Kidney (tissue), 14 donors: Measurements from ENCODE around the gene RP2. TPM values are rescaled to one million over a fixed set of nuclear protein-coding genes. Genes with fewer than 3 reads are reported as not detected.
A peak's percentile ranks its signal among the peaks of the same experiment; 100 is the strongest.

Experiments used
- DNase-seq, 5 donors: peaks; one replicate each; pipeline ENCODE4 v3.0.0-alpha.2; 2013 to 2020
- FAIRE-seq: peaks from 2 replicates; lab custom pipeline; 2012; peaks lifted over from hg19 to GRCh38; lab: Jason Lieb, UNC
- H3K27ac ChIP-seq, 2 donors: one replicate each; pipeline ENCODE4 v1.7.0; 2013; ENCODE audit warnings: low read depth in 2 of 2, low read length in 2 of 2, inconsistent platforms in 1 of 2
- H3K27me3 ChIP-seq: one replicate; pipeline ENCODE4 v1.7.1; 2013; ENCODE audit warnings: low read length, inconsistent platforms; ENCODE audit not compliant: control insufficient read depth, insufficient read depth
- H3K36me3 ChIP-seq, 3 donors: one replicate each; pipeline versions ENCODE4 v1.7.0 to v1.7.1; 2013; ENCODE audit warnings: low read length in 3 of 3, control low read depth in 1 of 3, inconsistent platforms in 1 of 3; ENCODE audit not compliant: insufficient read depth in 3 of 3, control insufficient read depth in 2 of 3
- H3K4me1 ChIP-seq, 3 donors: one replicate each; pipeline versions ENCODE4 v1.7.0 to v1.7.1; 2013; ENCODE audit warnings: low read length in 3 of 3, inconsistent platforms in 1 of 3, low read depth in 1 of 3; ENCODE audit not compliant: control insufficient read depth in 2 of 3, insufficient read depth in 2 of 3
- H3K4me3 ChIP-seq, 3 donors: one replicate each; pipeline versions ENCODE4 v1.7.0 to v1.8.1; 2013; ENCODE audit warnings: low read length in 3 of 3, control low read depth in 1 of 3, inconsistent platforms in 1 of 3
- H3K9ac ChIP-seq, 3 donors: one replicate each; pipeline versions ENCODE4 v1.7.0 to v1.7.1; 2013; ENCODE audit warnings: low read length in 3 of 3, control low read depth in 1 of 3, inconsistent platforms in 1 of 3
- H3K9me3 ChIP-seq, 3 donors: one replicate each; pipeline versions ENCODE4 v1.7.0 to v1.7.1; 2013; ENCODE audit warnings: low read length in 3 of 3, control low read depth in 1 of 3, inconsistent platforms in 1 of 3; ENCODE audit not compliant: control insufficient read depth in 2 of 3, insufficient read depth in 1 of 3
- CTCF ChIP-seq: IDR thresholded peaks from 3 replicates; pipeline ENCODE4 v1.5.1; 2012; ENCODE audit warnings: mild to moderate bottlenecking, moderate library complexity, borderline replicate concordance; ENCODE audit not compliant: insufficient read depth; ENCODE audit errors: extremely low read depth
- intact Hi-C: fragments of 100-400 bp; cut with DNase I; formaldehyde crosslinking; loops from one replicate; pipeline ENCODE4 v1.11.1; 2022
- polyA plus RNA-seq: library from polyadenylated mRNA; stranded (reverse); fragments of 350-450 nt; fragmentation: Illumina TruSeq; extraction: RNeasy Lipid Tissue Mini Kit (QIAGEN cat#74804); gene quantifications from one replicate; pipeline ENCODE4 v1.2.3, GENCODE V29; 2014; ENCODE audit warnings: low read depth, low replicate concordance; ENCODE audit not compliant: insufficient read depth
- total RNA-seq: library from RNA; stranded (reverse); fragmentation: NEBNext Ultra II Directional; extraction: Animal tissue kit (Norgen Biotek cat#: 25700); gene quantifications from one replicate; pipeline ENCODE4 v1.2.1, GENCODE V29; 2021
- donor health status: control.
- donor health status: control.
- donor health status: control.
- donor health status: control.
- donor health status: control.
- donor health status: DM: yes; HTN: yes; CAD: no.
- donor health status: Normal renal cell carcinoma (clear cell type).

The RP2 gene
- total and polyA plus RNA-seq, 2 donors from 2014 or later, result 2.8 to 10.0 TPM

- no peaks in the 10 kb centered on the region for H3K36me3 ChIP-seq
- H3K27ac ChIP-seq, result no peak overlapping the region
- FAIRE-seq (peak; percentile 74), DNase-seq (peak; percentile 58 to 77 (median 67))
- no peaks in the 10 kb centered on the region for H3K27me3 ChIP-seq
- intact Hi-C loops, result no loop called here
- no peak overlapping the region for H3K4me3 ChIP-seq
- H3K4me1 ChIP-seq, result no peaks in the 10 kb centered on the region
- peak; percentile 64 for TF ChIP-seq CTCF
- no peaks in the 10 kb centered on the region for H3K9me3 ChIP-seq
- no peak overlapping the region for H3K9ac ChIP-seq
Observed at GRCh38 chrX:46796574-46797191, 40.2 kb upstream of the RP2 start.

DNA sequence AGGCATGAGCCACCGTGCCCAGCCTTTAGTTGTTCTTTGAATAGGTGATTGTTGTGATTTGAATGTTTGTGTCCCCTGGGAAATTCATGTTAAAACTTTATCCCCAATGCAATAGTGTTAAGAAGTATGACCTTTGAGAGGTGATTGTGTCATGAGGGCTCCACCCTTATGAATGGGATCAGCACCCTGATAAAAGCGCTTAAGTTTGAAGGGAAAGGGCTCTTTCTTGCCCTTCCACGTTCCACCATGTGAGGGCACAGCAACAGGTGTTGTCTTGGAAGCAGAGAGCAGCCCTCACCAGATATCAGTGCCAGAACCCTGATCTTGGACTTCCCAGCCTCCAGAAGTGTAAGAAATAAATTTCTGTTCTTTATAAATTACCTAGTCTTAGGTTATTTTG is 33.7 kb upstream of the RP2 start:
- Histone ChIP-seq H3K36me3 (no peaks in the 10 kb centered on the region), H3K9me3 (no peaks in the 10 kb centered on the region), H3K4me3 (no peak overlapping the region), H3K9ac (no peak overlapping the region), H3K27me3 (no peaks in the 10 kb centered on the region), H3K4me1 (no peaks in the 10 kb centered on the region), H3K27ac (no peak overlapping the region)
- FAIRE-seq (no peak), DNase-seq (no peak)
- TF ChIP-seq CTCF, result no peak
- intact Hi-C loops, result no loop called here

DNA sequence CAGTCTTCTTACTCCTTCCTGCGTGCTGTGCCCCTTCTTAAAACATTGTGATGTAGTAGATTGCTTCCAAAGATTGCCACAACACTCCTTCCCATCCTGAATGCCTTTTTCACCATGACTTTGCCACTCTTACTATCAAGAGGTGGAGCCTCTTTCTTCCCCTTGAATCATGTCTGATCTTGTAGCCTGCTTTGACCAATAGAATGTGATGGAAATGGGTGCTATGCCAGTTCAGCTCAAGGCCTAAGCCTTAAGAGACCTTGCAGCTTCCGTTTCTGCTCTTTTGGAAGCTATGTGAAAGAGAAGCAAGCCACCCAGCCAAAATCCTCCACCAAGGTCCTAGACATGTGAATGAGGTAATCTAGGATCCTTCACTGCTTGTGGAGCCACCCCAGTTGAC is 31.6 kb upstream of the RP2 start:
- Histone ChIP-seq H3K27ac (no peak overlapping the region), H3K4me3 (no peak overlapping the region), H3K4me1 (no peaks in the 10 kb centered on the region), H3K9me3 (no peaks in the 10 kb centered on the region), H3K27me3 (no peaks in the 10 kb centered on the region), H3K9ac (no peak overlapping the region), H3K36me3 (no peaks in the 10 kb centered on the region)
- no peak for TF ChIP-seq CTCF
- intact Hi-C loops, result no loop called here
- DNase-seq, result no peak
- no peak for FAIRE-seq

- no peak for TF ChIP-seq CTCF
- H3K9ac ChIP-seq, result no peak overlapping the region
- no peak overlapping the region for H3K4me3 ChIP-seq
- H3K27me3 ChIP-seq, result peaks cover 4% of the 10 kb centered on the region
- no peaks in the 10 kb centered on the region for H3K4me1 ChIP-seq
- no peak for DNase-seq
- no peak for FAIRE-seq
- no peak overlapping the region for H3K27ac ChIP-seq
- intact Hi-C loops, result no loop called here
- H3K9me3 ChIP-seq, result no peaks in the 10 kb centered on the region
- no peaks in the 10 kb centered on the region for H3K36me3 ChIP-seq
Observed at GRCh38 chrX:46811121-46811520, 25.7 kb upstream of the RP2 start.
